Measurements from ENCODE around the gene TRRAP.

DNA sequence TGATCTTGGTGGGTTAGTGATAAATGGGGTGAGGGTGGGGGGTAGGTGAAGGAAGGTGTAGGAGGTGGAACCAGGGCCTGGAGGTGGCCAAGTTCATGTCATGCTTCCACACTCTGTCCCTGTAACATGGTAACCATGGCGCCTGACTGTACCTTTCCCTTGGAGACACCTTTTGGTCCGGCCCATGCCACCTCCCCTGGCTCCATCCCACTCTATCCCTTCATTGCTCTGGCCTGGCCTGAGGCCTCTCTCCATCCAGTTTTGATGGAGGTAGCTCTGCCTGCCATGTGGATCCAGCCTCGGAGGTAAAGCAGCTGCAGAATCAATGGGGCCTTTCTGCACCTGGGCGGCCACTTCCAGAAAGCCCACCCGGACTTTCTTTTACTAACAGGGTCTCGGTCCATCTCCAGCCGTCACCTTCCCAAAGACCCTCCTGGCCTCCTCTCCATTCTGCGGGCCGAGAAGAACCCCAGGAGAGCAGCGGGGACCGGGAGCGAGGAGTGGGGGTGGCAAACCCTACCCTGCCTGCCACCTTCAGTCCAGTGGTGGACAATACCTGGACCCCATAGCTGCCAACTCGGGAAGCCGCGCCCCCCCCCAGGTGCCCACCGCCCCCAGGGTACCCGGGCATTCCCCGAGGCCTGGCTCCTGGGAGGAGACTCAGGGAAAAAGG, 504 bp upstream of the TRRAP start:
- no peak for TF ChIP-seq GABPA (IDR thresholded peaks at IDR 0.05; ENCODE audit: borderline replicate concordance, insufficient read depth, low read length)
- TF ChIP-seq, protein P1, sequence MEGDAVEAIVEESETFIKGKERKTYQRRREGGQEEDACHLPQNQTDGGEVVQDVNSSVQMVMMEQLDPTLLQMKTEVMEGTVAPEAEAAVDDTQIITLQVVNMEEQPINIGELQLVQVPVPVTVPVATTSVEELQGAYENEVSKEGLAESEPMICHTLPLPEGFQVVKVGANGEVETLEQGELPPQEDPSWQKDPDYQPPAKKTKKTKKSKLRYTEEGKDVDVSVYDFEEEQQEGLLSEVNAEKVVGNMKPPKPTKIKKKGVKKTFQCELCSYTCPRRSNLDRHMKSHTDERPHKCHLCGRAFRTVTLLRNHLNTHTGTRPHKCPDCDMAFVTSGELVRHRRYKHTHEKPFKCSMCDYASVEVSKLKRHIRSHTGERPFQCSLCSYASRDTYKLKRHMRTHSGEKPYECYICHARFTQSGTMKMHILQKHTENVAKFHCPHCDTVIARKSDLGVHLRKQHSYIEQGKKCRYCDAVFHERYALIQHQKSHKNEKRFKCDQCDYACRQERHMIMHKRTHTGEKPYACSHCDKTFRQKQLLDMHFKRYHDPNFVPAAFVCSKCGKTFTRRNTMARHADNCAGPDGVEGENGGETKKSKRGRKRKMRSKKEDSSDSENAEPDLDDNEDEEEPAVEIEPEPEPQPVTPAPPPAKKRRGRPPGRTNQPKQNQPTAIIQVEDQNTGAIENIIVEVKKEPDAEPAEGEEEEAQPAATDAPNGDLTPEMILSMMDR (IDR thresholded peaks at IDR 0.05; ENCODE audit: control extremely low read depth in 1 of 3, insufficient read depth in 1 of 3, low read depth in 1 of 3, low read length in 3 of 3), result no peak
- no peak for TF ChIP-seq BRCA1 (IDR thresholded peaks at IDR 0.05; ENCODE audit: low read depth, low read length)
- no peak for TF ChIP-seq FOSL1 (IDR thresholded peaks at IDR 0.05; ENCODE audit: insufficient read depth, low read depth, low read length)
- no peak for TF ChIP-seq KDM1A (IDR thresholded peaks at IDR 0.05; ENCODE audit: borderline replicate concordance, low read length)
- TF ChIP-seq YY1 (IDR thresholded peaks at IDR 0.05; ENCODE audit: low read depth, low read length), result no peak
- no peak for TF ChIP-seq JUND (IDR thresholded peaks at IDR 0.05; ENCODE audit: low read length)
- no peak for TF ChIP-seq TCF12 (IDR thresholded peaks at IDR 0.05; ENCODE audit: low read depth, low read length)

Data from H1 (cell line).